D721Med (cell line): ENCODE measurements around the gene NUDT3.

ENCODE experiments used
- DNase-seq: peaks from one replicate; pipeline ENCODE4 v3.0.0; 2011; ENCODE audit warnings: low spot score; ENCODE audit not compliant: insufficient read length
- FAIRE-seq: peaks from 2 replicates; lab custom pipeline; 2011; peaks lifted over from hg19 to GRCh38; lab: Jason Lieb, UNC
- TF ChIP-seq, protein P1 (sequence below): IDR thresholded peaks from 2 replicates; pipeline ENCODE4 v1.5.1; 2012; ENCODE audit warnings: mild to moderate bottlenecking, control low read depth; ENCODE audit not compliant: insufficient read depth; ENCODE audit errors: missing control alignments

NUDT3 gene

DNA sequence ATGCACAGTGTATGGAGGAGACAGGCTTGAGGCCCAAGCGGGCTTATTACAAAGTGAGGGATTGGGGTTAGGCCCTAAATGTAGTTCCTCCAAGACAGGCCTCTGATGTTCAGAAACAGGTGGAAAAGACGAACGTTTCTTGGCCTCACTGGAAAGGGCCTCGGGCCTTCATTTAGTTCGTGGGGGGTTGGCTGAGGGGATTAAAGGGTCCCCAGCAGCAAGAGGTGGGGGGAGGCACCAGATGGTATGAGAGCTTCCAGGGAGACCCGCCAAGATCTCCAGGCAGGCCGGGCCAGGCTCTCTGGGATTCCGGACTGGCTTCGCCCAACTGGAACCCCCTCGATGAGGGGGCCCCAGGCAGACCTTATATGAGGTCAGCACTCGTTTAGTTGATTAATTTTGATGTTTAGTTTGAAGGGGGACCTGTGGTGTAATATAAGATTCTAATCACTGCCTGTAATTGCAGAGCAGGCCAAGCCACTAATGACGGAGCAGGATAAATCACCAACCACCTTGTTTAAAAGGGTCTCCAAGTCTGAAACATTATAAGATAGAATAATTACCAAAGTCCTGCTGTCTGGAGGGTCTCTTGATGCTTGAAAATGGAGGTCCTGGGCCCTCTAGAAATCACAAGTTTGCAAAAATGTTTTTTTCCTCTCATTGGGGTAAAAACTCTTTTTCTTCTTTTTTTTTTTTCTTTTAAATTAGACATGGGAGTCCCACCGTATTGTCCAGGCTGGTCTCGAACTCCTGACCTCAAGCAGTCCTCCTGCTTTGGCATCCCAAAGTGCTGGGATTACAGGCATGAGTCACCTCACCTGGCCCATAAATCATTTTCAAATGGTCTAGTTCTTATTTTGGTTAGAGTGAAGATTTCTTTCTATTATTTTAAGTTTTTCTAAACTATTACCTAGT is 153.6 kb downstream of the NUDT3 start:
- TF ChIP-seq, protein P1, sequence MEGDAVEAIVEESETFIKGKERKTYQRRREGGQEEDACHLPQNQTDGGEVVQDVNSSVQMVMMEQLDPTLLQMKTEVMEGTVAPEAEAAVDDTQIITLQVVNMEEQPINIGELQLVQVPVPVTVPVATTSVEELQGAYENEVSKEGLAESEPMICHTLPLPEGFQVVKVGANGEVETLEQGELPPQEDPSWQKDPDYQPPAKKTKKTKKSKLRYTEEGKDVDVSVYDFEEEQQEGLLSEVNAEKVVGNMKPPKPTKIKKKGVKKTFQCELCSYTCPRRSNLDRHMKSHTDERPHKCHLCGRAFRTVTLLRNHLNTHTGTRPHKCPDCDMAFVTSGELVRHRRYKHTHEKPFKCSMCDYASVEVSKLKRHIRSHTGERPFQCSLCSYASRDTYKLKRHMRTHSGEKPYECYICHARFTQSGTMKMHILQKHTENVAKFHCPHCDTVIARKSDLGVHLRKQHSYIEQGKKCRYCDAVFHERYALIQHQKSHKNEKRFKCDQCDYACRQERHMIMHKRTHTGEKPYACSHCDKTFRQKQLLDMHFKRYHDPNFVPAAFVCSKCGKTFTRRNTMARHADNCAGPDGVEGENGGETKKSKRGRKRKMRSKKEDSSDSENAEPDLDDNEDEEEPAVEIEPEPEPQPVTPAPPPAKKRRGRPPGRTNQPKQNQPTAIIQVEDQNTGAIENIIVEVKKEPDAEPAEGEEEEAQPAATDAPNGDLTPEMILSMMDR = no peak
- FAIRE-seq (no peak), DNase-seq (peak; percentile 15)

- FAIRE-seq = no peak
- TF ChIP-seq, protein P1 = peak; percentile 13
- DNase-seq = no peak
Measured at GRCh38 chr6:34237722-34238584, 154.5 kb downstream of the NUDT3 start.

DNA sequence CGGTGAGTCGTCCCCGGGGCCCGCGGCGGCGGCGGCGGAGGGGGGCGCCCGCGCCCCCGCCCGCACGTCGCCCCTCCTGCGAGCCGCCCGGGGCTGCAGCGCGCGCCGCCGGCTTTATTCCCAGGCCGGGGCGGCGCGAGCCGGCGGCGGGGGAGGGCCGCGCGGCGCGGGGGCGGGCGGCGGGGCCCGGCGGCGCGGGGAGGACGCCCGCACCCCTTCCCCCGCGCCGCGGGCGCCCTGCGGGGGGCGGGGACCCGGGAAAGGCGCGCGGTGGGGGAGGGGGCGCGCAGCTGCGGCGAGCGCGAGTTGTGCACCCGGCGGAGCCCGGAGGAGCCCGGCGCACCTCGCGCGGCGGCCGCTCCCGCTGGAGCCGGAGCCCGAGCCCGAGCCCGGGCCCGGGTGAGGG is 155.2 kb downstream of the NUDT3 start:
- TF ChIP-seq, protein P1 = no peak
- no peak for FAIRE-seq
- peak; percentile 25 for DNase-seq

DNA sequence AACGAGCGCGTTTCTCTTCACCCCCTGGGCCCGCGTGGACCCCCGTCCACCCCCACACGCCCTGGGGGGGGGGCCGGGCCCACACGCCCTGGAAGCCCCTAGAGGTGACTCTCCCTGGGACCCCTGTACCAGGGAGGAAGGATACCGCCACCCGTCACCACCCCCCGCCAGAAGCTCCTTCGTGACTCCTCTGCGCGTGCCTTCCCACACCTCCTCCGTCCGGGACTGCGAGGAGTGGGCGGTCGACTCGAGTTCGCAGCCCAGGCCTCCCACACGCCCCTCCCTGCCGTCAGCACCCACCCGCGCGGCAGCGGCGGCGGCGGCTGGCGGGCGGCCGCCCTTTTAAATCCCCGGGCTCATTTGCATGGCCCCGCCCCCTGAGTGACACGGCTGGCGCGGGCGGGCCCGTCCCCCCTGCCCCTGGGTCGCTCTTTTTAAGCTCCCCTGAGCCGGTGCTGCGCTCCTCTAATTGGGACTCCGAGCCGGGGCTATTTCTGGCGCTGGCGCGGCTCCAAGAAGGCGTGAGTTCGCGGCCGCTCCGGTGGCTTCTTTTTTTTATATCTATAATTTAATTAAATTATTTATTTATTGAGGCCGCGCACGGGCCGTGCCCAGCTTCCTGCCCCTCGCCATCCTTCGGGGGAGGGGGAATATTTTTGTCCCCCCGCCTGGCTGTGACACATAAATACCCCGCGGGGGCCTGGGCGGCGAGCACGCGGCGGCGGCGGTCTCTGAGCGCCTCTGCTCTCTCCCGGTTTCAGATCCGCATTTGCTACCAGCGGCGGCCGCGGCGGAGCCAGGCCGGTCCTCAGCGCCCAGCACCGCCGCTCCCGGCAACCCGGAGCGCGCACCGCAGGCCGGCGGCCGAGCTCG is 155.8 kb downstream of the NUDT3 start, which contains the start of gene HMGA1:
Gene HMGA1, plus strand, starts transcription at position 431 of the 873 bp plus-strand sequence. CDS start 3,908 bp downstream, outside the sequence.
- no peak for FAIRE-seq
- DNase-seq = peak; percentile 95
- TF ChIP-seq, protein P1 = no peak

DNA sequence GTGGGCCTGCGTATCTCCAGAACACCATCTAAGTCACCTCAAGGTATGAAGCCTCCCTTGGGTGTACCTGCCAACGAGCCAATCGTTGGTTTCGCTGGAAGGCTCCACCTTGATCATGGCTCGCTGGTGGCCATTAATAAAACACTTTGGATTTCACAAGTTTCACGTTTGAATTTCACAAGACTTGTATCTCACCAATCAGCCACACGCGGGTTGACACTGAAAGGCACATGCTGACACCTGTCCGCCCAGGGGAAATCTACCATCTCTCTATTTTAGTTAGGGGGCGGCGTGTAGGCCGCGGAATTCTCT is 156.4 kb downstream of the NUDT3 start:
- FAIRE-seq = no peak
- DNase-seq = no peak
- TF ChIP-seq, protein P1 = no peak

- no peak for FAIRE-seq
- TF ChIP-seq, protein P1 = no peak
- DNase-seq = no peak
Measured at GRCh38 chr6:34235307-34236130, 156.9 kb downstream of the NUDT3 start.
